Measurements from ENCODE around the gene SLC66A1. TPM values are rescaled to one million over a fixed set of nuclear protein-coding genes. Genes with fewer than 3 reads are reported as not detected.

The SLC66A1 gene
- total RNA-seq, 1 experiment from 2014 or later: 22.5 TPM

- Histone ChIP-seq H3K27ac (ENCODE audit: insufficient read length, low read depth, low read length) (no peak overlapping the region), H2BK12ac (ENCODE audit: insufficient read length, low read depth, low read length) (no peak overlapping the region), H3T11ph (ENCODE audit: low read length) (no peak overlapping the region), H3K18ac (ENCODE audit: insufficient read length, low read depth, low read length) (no peak overlapping the region), H4K5ac (ENCODE audit: insufficient read length, low read depth, low read length) (no peak overlapping the region), H2AFZ (ENCODE audit: low read length) (no peak overlapping the region), H2BK5ac (ENCODE audit: insufficient read length, low read length) (no peak overlapping the region), H3K27me3 (ENCODE audit: insufficient read depth, low read length) (no peaks in the 10 kb centered on the region), H2BK120ac (ENCODE audit: low read depth, low read length, poor library complexity, severe bottlenecking) (no peak overlapping the region), H3K79me1 (ENCODE audit: insufficient read depth, low read depth, low read length, poor library complexity, severe bottlenecking) (no peaks in the 10 kb centered on the region), H3K4me2 (ENCODE audit: insufficient read depth, insufficient read length, low read length) (no peak overlapping the region), H2AK5ac (ENCODE audit: insufficient read length, low read length) (no peak overlapping the region), H3K4ac (ENCODE audit: low read depth, low read length) (no peak overlapping the region), H3K9ac (ENCODE audit: extremely low read depth, insufficient read length, low read length) (no peak overlapping the region), H3K56ac (ENCODE audit: insufficient read length, low read depth, low read length) (no peak overlapping the region), H2BK20ac (ENCODE audit: low read depth, low read length, poor library complexity, severe bottlenecking) (no peak overlapping the region), H3K9me3 (ENCODE audit: control insufficient read depth, low read depth, low read length) (no peaks in the 10 kb centered on the region), H3K4me1 (ENCODE audit: insufficient read depth, low read length) (no peaks in the 10 kb centered on the region), H4K20me1 (ENCODE audit: control insufficient read depth, insufficient read depth, insufficient read length) (no peaks in the 10 kb centered on the region), H4K8ac (replicated peaks; ENCODE audit: insufficient read length, low read depth, low read length) (no peak overlapping the region), H2BK15ac (ENCODE audit: low read depth, low read length) (no peak overlapping the region), H3K79me2 (ENCODE audit: insufficient read depth, low read length) (no peaks in the 10 kb centered on the region), H4K91ac (ENCODE audit: insufficient read length, low read depth, low read length) (no peak overlapping the region), H3K23ac (ENCODE audit: insufficient read length, low read depth, low read length) (no peak overlapping the region), H3K14ac (ENCODE audit: insufficient read depth, low read length) (no peak overlapping the region), H3K23me2 (ENCODE audit: insufficient read length, low read depth, low read length, poor library complexity, severe bottlenecking) (no peaks in the 10 kb centered on the region)
- no CpG with 5 or more reads among the region's 14 CpGs for WGBS (ENCODE audit: extremely low coverage, insufficient read length, low lambda C conversion rate)
- H3K27ac Mint-ChIP-seq: peak overlapping the region in 2 of 3 experiments; percentile 55 to 68; a peak in 2 of 7 replicates
- no peak for TF ChIP-seq CTCF (conservative IDR thresholded peaks at IDR 0.05)
- peaks cover 3 to 5% of the 10 kb centered on the region in 2 experiments; a peak in 2 of 4 replicates for H3K4me1 Mint-ChIP-seq
- H3K36me3 Mint-ChIP-seq (ENCODE audit: insufficient read depth in 1 of 3, low read depth in 3 of 3): peaks cover 28 to 58% (median 44%) of the 10 kb centered on the region in 3 experiments
- H3K4me3 Mint-ChIP-seq: no peak overlapping the region
- H3K9me3 Mint-ChIP-seq: no peaks in the 10 kb centered on the region
- H3K27me3 Mint-ChIP-seq (ENCODE audit: low read depth): no peaks in the 10 kb centered on the region; the same call in none of the 2 replicates
- DNase-seq: no peak
Observed at GRCh38 chr1:19347533-19348172, 35.5 kb downstream of the SLC66A1 start.
